ENCODE data around the gene DSC1.

GRCh38 chr18:31206071-31206470 is 43.4 kb upstream of the DSC1 start:
- no peak for TF ChIP-seq GATA2 (CRISPR knock-in tag; IDR thresholded peaks at IDR 0.05)
- TF ChIP-seq TEAD4 (IDR thresholded peaks at IDR 0.05; ENCODE audit: borderline replicate concordance, insufficient read depth): no peak
- no peak for TF ChIP-seq CTCF (IDR thresholded peaks at IDR 0.05)
- TF ChIP-seq USF2 (IDR thresholded peaks at IDR 0.05; ENCODE audit: borderline replicate concordance, low read depth, low read length): no peak
- no peak for TF ChIP-seq SMC3 (IDR thresholded peaks at IDR 0.05; ENCODE audit: low read depth, low read length)
- TF ChIP-seq RFX5 (IDR thresholded peaks at IDR 0.05; ENCODE audit: low read length): no peak
- TF ChIP-seq EP300 (IDR thresholded peaks at IDR 0.05; ENCODE audit: borderline replicate concordance in 1 of 2, low read depth in 1 of 2, low read length in 1 of 2): no peak
